Vagina (tissue), 2 donors: ENCODE results near the gene SLC5A10. TPM values are rescaled to one million over a fixed set of nuclear protein-coding genes. Genes with fewer than 3 reads are reported as not detected.
"Not testable (repeated sequence)": the region's sequence is repeated elsewhere in the genome, so short reads cannot be mapped to it uniquely, and the experiment has no call there.

Experiments
- DNase-seq, 2 donors: peaks; one replicate each; pipeline ENCODE4 v3.0.0-alpha.2; 2017; ENCODE audit errors: extremely low spot score in 2 of 2
- H3K27ac ChIP-seq: fragments of 200-600 bp; sonication (generic); one replicate; pipeline ENCODE4 v1.5.1; 2019
- H3K27me3 ChIP-seq: fragments of 200-600 bp; sonication (generic); one replicate; pipeline ENCODE4 v1.5.1; 2019
- H3K36me3 ChIP-seq, 2 donors: fragments of 200-600 bp; sonication (generic); one replicate each; pipeline ENCODE4 v1.5.1; 2017 to 2019
- H3K4me1 ChIP-seq: fragments of 200-600 bp; sonication (generic); one replicate; pipeline ENCODE4 v1.5.1; 2019
- H3K4me3 ChIP-seq, 2 donors: fragments of 200-600 bp; sonication (generic); 1 replicate in 1 of 2; 2 replicates in 1 of 2; pipeline ENCODE4 v1.5.1; 2016 to 2019
- H3K9me3 ChIP-seq: fragments of 200-600 bp; sonication (generic); one replicate; pipeline ENCODE4 v1.5.1; 2019
- POLR2A ChIP-seq, 2 donors: fragments of 450-650 bp; IDR thresholded peaks; one replicate each; pipeline ENCODE4 v1.6.1; 2017; ENCODE audit warnings: antibody characterized with exemption in 2 of 2, mild to moderate bottlenecking in 2 of 2, moderate library complexity in 2 of 2
- POLR2AphosphoS5 ChIP-seq, 2 donors: sonication (generic); formaldehyde crosslinking; IDR thresholded peaks; one replicate each; pipeline ENCODE4 v1.9.0; 2017; ENCODE audit warnings: antibody characterized with exemption in 2 of 2, mild to moderate bottlenecking in 2 of 2, low read depth in 1 of 2; ENCODE audit not compliant: insufficient read depth in 1 of 2
- intact Hi-C: fragments of 100-400 bp; cut with DNase I; formaldehyde crosslinking; loops from one replicate; pipeline ENCODE4 v1.15.1; 2023
- total RNA-seq: library from RNA; depleted of rRNA; stranded (reverse); fragments of >200 nt; gene quantifications from one replicate; pipeline ENCODE4 v1.2.3, GENCODE V29; 2016
- TF ChIP-seq, protein P1 (sequence below), 3 experiments: fragments of 450-650 bp in 2 of 3; fragments of 200-600 bp in 1 of 3; sonication (generic) in 1 of 3; IDR thresholded peaks; one replicate each; pipeline ENCODE4 v1.5.1; 2017 to 2019; ENCODE audit warnings: antibody characterized with exemption in 3 of 3, mild to moderate bottlenecking in 2 of 3, moderate library complexity in 2 of 3

The SLC5A10 gene
- total RNA-seq, 1 donor from 2014 or later: not detected

DNA sequence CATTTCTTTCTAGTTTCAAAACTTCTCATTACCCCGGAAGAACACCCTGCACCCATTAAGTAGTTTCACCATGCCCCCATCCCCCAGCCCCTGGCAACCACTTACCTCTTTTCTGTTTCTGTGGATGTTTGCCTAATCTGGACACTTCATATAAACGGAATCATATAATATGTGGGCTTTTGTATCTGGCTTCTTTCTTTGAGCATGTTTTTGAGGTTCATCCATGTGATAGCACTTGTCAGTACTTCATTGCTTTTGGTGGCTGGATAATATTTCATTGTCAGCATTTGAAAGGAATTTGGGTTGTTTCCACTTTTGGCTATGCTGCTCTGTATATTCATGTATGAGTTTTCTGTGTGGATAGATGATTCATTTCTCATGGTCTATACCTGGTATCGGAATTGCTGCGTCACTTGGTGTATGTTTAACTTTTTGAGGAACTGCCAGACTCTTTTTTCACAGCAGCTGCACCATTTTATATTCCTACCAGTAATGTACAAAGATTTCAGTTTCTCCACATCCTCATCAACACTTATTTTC, 30.0 kb upstream of the SLC5A10 start:
- H3K27ac ChIP-seq: no peak overlapping the region
- intact Hi-C loops: no loop called here
- no peak for DNase-seq

DNA sequence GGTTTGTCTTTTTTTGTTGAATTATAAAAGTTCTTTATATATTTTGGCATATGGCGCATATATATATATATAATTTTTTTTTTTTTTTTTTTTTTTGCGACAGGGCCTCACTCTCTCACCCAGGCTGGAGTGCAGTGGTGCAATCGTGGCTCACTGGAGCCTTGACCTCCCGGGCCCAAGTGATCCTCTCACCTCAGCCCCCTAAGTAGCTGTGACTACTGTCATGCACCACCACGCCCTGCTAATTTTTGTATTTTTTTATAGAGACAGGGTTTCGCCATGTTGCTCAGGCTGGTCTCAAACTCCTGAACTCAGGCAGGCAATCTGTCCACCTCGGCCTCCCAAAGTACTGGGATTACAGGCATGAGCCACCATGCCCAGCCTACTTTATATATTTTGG, 29.4 kb upstream of the SLC5A10 start:
- H3K9me3 ChIP-seq, H3K27ac ChIP-seq, H3K4me3 ChIP-seq, intact Hi-C loops, DNase-seq, H3K36me3 ChIP-seq, H3K27me3 ChIP-seq: not testable (repeated sequence)
- H3K4me1 ChIP-seq: peaks cover 23% of the 10 kb centered on the region

More for the DNA sequence above, 30.0 kb upstream of the SLC5A10 start:
- Histone ChIP-seq H3K36me3 (peaks cover 0 to under 1% of the 10 kb centered on the region in 2 donors), H3K27me3 (no peaks in the 10 kb centered on the region), H3K4me1 (peaks cover 23% of the 10 kb centered on the region), H3K9me3 (no peaks in the 10 kb centered on the region), H3K4me3 (no peak overlapping the region)
- TF ChIP-seq POLR2A (IDR thresholded peaks at IDR 0.05) (no peak), POLR2AphosphoS5 (IDR thresholded peaks at IDR 0.05; ENCODE audit: insufficient read depth in 1 of 2, low read depth in 1 of 2) (no peak)

DNA sequence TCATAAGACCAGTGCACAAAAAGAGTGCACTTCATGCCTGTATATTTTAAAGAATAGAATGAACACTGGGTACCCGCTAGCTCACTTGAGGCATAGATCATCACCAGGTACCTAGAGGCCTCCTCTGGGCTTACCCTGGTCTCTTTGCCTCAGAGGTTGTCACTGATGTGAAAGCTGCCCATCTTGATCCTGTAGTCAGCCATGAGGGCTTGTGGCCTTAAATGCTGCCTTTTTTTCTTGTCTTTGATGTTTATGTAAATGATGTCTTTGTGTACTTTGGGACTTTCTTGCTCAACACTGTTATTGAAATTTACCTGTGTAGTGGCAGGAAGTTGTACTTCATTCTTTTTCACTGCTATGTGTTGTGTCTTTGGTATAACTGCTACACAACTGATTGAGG, 26.8 kb upstream of the SLC5A10 start:
- H3K4me3 ChIP-seq: no peak overlapping the region
- intact Hi-C loops: no loop called here
- no peaks in the 10 kb centered on the region for H3K27me3 ChIP-seq
- no peak overlapping the region for H3K27ac ChIP-seq
- no peaks in the 10 kb centered on the region for H3K9me3 ChIP-seq
- H3K36me3 ChIP-seq: peaks cover 0 to 19% of the 10 kb centered on the region in 2 donors
- H3K4me1 ChIP-seq: peaks cover 23% of the 10 kb centered on the region
- no peak for DNase-seq
- TF ChIP-seq POLR2AphosphoS5 (IDR thresholded peaks at IDR 0.05; ENCODE audit: insufficient read depth in 1 of 2, low read depth in 1 of 2) (no peak), POLR2A (IDR thresholded peaks at IDR 0.05) (no peak)
- TF ChIP-seq, protein P1, sequence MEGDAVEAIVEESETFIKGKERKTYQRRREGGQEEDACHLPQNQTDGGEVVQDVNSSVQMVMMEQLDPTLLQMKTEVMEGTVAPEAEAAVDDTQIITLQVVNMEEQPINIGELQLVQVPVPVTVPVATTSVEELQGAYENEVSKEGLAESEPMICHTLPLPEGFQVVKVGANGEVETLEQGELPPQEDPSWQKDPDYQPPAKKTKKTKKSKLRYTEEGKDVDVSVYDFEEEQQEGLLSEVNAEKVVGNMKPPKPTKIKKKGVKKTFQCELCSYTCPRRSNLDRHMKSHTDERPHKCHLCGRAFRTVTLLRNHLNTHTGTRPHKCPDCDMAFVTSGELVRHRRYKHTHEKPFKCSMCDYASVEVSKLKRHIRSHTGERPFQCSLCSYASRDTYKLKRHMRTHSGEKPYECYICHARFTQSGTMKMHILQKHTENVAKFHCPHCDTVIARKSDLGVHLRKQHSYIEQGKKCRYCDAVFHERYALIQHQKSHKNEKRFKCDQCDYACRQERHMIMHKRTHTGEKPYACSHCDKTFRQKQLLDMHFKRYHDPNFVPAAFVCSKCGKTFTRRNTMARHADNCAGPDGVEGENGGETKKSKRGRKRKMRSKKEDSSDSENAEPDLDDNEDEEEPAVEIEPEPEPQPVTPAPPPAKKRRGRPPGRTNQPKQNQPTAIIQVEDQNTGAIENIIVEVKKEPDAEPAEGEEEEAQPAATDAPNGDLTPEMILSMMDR (IDR thresholded peaks at IDR 0.05): no peak

DNA sequence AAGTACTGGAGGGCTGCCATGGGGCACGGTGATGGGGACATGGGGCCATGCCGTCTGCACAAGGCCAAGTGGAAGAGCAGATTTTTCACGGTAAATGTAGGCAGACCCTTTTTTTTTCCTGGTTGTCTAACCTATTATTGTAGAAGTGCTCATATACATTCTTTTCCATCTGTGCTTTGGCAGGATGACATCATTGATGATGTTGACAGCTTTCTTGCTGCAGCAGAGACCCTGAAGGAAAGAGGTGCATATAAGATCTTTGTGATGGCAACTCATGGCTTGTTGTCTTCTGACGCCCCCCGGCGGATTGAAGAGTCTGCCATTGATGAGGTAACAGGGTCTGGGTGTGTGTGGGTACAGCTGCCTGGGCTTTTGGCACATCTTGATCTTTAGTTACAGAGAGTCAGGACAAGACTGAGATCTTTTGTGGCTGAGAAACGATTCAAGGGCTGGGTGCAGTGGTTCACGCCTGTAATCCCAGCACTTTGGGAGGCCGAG, 23.3 kb upstream of the SLC5A10 start:
- Histone ChIP-seq H3K9me3 (no peaks in the 10 kb centered on the region), H3K27ac (no peak overlapping the region), H3K4me1 (peaks cover 6% of the 10 kb centered on the region), H3K27me3 (no peaks in the 10 kb centered on the region), H3K4me3 (no peak overlapping the region), H3K36me3 (peaks cover 0 to 30% of the 10 kb centered on the region in 2 donors)
- intact Hi-C loops: no loop called here
- DNase-seq: no peak
- no peak for TF ChIP-seq POLR2AphosphoS5 (IDR thresholded peaks at IDR 0.05; ENCODE audit: insufficient read depth in 1 of 2, low read depth in 1 of 2)
- TF ChIP-seq POLR2A (IDR thresholded peaks at IDR 0.05): no peak
- TF ChIP-seq, protein P1 (IDR thresholded peaks at IDR 0.05): no peak

DNA sequence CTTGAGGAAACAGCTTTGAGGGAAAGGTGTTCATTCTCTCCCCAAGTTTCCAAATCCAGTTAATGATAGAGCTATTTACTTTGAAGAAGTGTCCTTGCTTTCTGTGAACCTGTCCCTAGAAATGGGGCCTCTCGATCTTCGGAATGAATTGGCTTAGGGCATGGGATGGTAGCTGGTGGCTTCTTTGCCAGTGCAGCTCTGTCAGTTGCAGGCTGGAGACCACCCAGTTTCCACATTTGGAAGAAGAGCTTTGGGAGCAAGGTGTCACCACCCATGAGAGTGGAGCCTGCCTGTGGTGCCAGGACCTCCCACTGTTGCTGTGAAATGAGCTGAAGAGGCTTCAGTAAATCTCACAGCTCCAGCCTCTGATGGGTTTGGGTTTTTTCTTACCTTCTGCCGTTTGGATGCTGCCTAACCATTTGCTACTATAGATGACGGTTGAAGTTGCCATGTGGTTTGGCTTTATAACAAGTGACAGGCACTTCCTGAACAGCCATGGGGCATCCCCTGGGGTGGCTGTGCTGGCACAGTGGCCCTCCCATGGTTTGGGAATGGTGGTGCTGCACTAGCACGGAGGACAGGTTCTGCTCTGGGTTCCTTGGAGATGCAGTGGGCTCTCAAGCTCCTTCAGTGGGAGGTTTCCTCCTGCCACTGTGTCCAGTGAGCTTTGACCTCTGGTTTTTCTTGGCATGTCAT, 19.5 kb upstream of the SLC5A10 start:
- Histone ChIP-seq H3K4me3 (no peak overlapping the region), H3K9me3 (no peaks in the 10 kb centered on the region), H3K27me3 (no peaks in the 10 kb centered on the region), H3K36me3 (peaks cover 0 to 30% of the 10 kb centered on the region in 2 donors), H3K27ac (no peak overlapping the region), H3K4me1 (no peaks in the 10 kb centered on the region)
- TF ChIP-seq, protein P1 (IDR thresholded peaks at IDR 0.05): no peak
- TF ChIP-seq POLR2A (IDR thresholded peaks at IDR 0.05) (no peak), POLR2AphosphoS5 (IDR thresholded peaks at IDR 0.05; ENCODE audit: insufficient read depth in 1 of 2, low read depth in 1 of 2) (no peak)
- no peak for DNase-seq
- intact Hi-C loops: no loop called here
